KBM-7 (cell line): ENCODE measurements around the gene NFASC.

Source experiments
- DNase-seq: peaks from one replicate; pipeline ENCODE4 v3.0.0-alpha.2; 2015
- in situ Hi-C: fragments of 300-500 bp; cut with MboI; formaldehyde crosslinking; loops from 2 replicates; pipeline ENCODE4 v1.14.3; 2020; ENCODE audit warnings: low sequenced_read_pairs, low pct_unique_long_range_greater_than_20kb, mixed read lengths

The NFASC gene

DNA sequence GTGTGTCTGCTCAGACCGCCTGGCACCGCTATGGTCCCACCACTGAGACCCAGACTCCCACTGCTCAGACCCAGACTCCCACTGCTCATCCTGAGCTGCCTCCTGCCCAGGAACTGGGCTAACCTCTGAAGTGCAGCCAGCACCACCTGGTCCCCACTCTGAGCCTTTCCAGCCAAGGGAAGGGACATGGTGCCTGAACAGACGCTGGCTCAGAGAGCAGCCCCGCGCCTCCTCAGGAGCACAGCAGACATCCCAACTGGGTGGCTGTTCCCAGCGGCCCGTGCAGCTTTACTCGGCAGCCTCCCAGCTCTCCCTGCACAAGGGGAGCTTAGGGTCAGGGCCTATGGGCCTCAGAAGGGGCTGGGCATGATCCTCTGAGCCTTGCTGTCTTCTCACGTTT lies 144.6 kb downstream of the NFASC start:
- no peak for DNase-seq
- in situ Hi-C loops: no loop called here

DNA sequence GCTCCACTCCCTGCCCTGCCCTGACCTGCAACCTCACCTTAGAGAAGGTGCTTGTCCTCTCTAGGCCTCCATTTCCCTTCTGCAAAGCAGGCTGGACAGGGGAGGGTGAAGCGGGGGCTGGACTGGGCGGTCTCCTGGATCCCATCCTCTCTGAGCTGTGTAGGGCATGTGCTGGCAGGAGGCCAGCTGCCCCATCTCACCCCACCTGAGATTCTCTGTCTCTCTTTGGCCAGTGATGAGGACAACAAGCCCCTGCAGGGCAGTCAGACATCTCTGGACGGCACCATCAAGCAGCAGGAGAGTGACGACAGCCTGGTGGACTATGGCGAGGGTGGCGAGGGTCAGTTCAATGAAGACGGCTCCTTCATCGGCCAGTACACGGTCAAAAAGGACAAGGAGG lies 145.4 kb downstream of the NFASC start:
- in situ Hi-C loops: no loop called here

DNA sequence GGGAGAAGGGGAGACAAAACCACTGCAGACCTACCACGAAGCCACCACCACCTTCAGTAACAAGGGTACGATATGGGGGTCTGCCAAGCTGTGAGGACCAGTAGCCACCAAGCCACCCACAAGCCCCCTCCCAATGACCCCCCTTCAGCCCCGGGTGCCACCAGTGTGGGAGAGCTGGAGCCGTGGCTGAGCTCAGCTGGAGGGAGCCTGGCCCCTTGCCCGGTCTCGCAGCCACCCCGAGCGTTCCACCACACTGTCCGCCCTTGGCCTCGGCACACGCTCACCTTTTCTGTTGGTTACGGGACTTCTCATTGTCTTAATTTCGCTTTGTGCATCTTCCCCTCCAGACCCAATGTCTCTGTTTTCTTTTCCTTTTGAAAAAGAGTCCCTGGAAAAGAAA lies 145.9 kb downstream of the NFASC start:
- DNase-seq: no peak
- in situ Hi-C loops: no loop called here

More for the DNA sequence above, 145.4 kb downstream of the NFASC start:
- DNase-seq: no peak

DNA sequence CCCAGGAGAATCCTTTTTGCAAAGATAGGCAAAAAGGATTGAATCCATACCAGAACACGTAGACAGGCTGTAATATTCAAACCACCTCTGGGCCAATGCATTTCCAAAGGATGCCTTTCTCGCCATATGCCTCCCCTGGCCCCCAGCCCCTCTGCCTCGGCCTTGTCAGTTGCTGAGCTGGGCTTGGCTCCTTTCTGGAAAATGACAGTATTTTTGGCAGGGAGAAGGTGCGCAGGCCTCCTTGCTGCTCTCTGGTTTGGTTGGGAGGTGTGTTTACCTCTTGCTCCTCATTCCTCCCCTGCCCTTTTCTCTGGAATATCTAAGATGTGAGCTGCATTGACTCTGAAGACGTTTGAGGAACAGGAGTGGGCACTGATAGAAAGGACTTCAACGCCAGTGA lies 146.3 kb downstream of the NFASC start:
- no peak for DNase-seq
- in situ Hi-C loops: no loop called here

DNA sequence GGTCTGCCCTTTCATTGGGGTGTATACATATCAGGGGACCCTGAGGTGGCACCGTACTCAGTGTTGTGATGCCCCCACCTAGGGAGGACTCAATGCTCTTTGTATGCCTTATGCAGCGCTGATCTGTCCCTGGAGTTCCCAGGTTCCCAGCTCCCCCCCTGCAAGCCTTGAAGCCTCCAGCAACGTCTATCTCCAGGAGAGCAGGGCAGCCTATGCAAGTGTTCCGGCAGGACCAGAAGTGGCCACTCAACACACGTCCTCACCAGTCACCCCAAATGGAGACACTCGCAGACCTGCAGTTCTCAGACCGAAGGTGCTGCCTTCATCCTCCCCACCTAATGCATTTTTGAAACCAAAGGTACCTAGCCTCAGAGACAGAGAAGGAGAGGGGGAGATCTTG lies 147.1 kb downstream of the NFASC start:
- in situ Hi-C loops: no loop called here
- DNase-seq: no peak

DNA sequence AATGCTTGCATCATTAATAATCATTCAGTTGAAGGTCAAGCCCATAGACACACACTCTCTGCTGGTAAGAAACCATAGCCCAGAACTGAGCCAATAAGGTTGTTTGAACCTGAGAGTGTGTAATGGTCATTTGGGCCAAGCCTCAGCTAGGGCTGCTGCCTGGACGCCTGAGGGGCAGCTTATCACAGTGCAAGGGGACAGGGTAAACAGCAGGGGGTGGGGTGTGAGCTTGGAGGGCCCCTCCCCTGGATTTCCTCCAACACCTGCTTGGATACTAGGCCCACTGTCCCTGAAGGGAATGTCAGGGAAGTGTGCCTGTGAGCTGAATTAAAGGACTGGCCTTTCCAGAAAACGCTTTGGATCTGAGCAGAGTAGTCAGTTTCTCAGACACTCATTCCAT lies 147.7 kb downstream of the NFASC start:
- in situ Hi-C loops: no loop called here
- no peak for DNase-seq

DNA sequence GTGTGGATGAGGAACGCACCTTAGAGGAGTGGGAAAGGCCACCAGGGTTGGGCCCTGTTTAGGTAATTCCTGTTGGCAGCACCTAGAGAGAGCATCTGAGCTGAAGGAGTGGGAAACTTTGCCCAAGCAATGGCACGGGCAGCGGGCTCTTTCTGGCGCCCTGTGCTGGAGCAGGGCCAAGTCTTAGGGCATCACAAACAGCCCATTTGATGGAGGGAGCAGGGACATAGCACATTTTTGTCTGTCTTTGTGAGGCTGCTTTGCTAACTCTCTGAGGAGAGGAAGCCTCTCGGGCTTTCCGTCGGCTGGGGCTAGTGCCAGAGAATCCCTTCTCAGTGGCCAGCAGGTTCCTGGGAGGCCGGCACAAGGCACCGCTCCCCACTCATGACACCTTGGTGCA lies 149.8 kb downstream of the NFASC start:
- in situ Hi-C loops: no loop called here
- no peak for DNase-seq

DNA sequence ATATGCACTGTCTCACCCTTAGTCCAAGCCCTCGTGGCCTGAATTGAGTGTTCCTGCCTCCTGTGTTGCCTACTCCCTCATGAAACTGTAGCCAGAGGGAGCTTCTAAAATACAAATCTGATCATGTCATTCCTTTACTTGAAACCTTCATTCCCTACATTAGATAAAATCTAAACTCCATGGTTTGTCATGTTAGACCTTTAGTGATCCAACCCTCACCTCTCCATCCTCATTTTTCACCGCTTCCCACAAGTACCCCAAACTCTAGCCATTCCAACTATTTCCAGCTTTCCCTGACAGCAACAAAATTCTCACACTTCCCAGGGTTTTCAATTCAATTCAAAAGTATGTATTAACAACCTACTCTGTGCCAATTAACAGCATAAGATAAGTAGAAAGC lies 154.0 kb downstream of the NFASC start:
- in situ Hi-C loops: no loop called here
- no peak for DNase-seq

DNA sequence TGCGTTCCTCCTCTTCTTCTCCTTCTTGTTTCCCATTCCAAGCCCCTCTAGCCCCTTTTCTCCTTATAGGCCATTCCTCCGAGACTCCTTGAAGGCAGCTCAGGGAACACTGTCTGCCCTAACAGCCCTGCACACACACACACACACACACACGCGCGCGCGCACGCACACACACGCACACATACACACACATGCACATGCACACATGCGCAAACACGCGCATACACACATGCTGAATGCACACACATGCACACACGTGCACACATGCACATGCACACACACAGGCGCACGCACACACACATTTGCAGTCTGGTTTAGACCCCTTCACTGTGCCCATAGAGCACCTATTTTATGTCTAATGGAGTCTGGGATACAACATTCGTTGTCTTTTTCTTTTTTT lies 154.6 kb downstream of the NFASC start:
- DNase-seq: no peak
- in situ Hi-C loops: no loop called here

DNA sequence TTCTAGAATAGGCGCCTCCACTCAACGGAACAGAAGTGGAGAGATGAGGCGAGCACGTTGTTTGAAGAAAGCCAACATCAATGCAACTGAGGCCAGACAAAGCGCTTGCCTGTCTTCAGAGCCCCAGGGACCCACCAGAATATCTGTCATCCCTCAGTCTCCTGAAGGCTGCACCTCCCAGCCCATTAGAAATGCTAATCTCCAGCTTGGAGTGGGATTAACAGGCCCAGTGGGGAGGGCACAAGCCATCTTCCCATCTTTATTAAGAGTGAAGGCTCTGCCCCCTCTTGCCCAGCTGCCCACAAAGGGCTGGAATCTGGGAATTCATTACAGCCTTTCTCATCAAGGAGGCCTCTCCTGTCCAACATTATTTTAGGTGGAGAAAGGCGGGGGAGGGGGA lies 155.5 kb downstream of the NFASC start:
- DNase-seq: no peak
- in situ Hi-C loops: no loop called here

DNA sequence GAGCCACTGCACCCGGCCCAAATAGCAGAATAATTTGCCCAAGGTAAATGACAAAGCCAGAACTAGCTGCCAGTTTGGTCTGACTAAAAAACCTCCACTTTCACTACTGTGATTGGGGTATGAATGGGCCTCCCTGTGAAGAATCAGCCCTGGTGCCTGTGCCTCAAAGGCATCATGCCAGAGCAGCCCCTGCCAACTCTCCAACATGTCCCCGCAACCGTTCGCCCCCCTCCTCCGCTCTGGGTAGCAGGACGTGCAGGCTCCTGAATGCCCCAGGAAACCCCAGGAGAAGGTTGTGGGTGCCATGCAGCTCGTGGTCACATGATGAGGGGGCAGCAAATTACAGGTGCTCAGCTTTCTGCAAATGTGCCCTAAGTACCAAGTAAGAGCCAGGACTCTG lies 157.7 kb downstream of the NFASC start:
- in situ Hi-C loops: no loop called here
- no peak for DNase-seq

DNA sequence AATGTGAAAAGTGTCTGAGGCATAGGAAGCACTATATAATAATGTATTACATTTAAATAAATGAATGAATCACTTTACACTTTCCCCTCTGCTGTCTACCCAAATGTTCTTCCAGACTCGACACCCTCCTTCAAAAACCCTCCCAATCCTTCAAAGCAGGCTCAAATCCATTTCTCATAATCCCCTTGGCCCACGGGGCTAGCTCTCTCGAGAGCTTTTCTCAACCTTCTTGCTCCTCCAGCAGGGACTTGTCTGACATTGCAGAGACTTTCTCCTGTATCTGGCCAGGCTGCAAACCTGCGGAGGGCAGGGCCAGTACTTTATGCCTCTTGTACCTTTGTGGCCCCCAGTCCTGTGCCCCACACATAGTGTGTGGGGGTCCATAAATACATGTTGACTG lies 158.3 kb downstream of the NFASC start:
- in situ Hi-C loops: no loop called here
- no peak for DNase-seq

DNA sequence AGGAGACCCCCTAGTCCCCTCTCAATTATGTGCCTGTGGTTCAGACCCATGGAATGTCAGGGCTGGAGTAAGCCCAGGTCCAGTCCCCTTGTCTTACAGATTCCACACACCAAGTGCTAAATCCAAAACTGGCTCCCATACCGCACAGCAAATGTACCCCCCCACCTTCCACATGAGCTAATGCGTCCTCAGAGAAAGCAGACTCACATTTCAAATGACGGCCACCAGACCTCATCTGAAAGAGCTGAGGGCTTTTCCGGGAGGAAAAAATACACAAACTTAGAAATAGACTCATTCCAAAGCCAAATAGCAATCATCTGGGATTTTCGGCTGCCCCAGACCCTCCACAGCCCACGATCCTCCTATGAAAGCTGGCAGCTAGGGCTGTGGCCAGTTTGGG lies 159.6 kb downstream of the NFASC start:
- DNase-seq: no peak
- in situ Hi-C loops: no loop called here

DNA sequence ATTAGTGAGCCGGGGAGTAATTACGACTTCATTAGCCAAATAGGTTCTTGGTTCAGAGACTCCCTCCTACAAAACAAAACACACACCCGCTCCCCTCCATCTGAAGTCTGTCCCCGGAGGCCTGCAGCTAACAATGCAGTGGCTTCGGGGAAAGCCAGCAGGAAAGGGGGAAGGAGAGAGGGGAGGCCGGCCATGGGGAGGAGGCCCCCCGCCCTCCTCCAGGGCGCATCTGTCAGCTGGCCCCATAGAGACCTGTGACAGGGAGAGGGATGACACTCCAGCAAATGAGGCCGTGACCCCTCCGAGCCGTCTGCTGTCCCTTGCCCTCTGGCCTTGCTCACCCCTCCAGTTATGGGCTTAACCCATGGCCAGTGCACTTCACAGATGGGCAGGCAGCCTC lies 160.2 kb downstream of the NFASC start:
- DNase-seq: no peak
- in situ Hi-C loops: no loop called here

DNA sequence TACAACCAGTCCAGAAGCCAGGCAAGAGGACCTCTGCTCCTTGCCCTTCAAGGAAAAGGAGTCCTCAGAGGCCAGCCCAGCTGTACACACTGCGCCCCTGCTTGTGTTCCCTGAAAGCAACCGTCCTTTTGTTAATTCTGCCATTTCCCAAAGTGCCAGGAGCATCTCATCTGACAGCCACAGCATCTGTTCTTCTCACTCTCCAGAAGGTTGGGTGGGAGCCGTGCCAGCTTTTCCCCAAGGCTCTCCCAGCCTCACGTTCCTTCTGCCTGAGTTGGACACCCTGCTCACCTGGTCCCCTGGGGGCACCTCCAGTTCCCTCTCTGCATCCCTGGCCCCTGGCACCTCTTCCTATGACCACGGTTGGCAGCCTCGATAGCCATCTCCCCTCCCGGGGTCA lies 161.8 kb downstream of the NFASC start:
- DNase-seq: no peak
- in situ Hi-C loops: no loop called here

DNA sequence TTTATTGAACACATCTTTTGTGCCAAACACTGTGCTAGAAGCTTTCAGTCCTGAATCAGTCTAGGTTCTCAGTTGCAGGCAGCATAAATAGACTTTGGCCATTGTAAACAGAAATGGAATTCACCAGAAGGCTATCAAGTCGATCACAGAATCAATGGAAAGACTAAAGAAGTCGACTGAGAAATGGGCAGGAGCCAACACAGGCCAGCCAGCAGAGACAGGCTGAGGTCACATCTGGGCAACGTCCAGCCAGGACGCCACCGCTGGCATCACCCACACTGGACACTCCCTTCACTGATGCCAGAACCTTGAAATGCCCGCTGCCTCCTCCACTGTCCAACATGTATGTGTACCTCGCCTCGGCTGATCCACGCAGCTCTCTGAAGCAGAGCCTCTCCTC lies 166.9 kb downstream of the NFASC start:
- no peak for DNase-seq
- in situ Hi-C loops: no loop called here

DNA sequence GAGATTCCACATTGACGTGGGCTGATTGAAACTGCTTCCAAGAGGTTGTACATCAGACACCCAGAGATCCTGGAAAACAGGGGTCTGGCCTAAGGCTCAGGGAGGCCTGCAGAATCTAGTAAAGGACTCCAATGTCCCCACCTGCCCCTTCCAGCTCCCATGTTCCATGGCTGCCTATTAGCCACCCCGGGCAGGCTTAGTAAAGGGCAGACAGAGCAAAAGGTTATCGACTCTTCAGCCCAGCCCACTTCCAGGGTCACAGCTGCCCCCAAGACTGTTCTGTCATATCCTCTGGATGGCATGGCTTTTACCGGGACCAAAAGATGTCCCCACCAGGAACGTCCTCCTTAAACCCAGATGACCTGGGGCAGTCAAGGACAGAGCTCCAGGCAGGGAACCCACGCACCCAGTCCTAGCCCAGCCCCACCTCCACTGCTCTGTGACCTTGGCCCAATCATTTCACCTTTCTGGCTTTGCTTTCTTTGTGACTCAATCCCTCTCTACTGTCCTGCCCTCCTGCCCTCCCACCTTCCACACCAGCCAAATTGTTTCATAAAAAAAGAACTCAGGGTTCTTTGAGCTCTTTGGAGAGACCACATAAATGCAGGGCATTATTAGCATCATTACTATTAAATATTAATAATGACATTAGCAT lies 167.6 kb downstream of the NFASC start:
- DNase-seq: no peak
- in situ Hi-C loops: no loop called here

DNA sequence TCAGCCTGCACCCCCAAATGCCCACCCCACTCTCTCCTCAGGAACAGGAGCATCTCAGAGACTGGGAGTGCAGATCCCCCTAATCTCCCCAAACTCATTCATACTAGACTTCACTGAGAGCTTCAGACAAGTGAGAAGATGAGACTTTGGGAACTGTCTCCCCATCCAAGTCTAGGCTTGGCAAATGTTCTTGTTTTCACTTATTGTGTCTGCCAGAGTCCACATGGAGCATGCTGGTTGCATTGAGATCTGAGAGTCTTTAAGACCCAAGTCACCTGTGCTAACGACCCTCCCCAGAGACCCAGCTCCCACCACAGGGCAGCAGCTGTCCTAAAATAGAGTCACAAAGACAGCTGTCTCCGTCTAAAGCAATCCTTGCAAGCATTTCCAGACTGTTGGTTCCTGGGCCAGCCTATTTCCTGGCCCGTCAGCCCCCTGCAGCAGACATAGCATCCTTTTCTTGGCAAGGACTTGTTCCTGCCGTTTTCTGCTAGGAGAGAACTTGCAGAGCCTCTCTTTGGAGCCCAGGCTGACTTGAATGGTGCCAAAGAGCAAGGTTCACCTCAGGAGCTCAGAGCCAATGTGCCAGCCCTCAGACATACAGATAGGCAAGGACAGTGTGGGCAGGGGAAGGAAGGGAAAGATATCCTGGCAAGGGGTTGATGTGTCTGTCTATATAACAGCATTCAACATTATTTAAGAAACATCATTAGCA lies 170.5 kb downstream of the NFASC start:
- DNase-seq: no peak
- in situ Hi-C loops: no loop called here

DNA sequence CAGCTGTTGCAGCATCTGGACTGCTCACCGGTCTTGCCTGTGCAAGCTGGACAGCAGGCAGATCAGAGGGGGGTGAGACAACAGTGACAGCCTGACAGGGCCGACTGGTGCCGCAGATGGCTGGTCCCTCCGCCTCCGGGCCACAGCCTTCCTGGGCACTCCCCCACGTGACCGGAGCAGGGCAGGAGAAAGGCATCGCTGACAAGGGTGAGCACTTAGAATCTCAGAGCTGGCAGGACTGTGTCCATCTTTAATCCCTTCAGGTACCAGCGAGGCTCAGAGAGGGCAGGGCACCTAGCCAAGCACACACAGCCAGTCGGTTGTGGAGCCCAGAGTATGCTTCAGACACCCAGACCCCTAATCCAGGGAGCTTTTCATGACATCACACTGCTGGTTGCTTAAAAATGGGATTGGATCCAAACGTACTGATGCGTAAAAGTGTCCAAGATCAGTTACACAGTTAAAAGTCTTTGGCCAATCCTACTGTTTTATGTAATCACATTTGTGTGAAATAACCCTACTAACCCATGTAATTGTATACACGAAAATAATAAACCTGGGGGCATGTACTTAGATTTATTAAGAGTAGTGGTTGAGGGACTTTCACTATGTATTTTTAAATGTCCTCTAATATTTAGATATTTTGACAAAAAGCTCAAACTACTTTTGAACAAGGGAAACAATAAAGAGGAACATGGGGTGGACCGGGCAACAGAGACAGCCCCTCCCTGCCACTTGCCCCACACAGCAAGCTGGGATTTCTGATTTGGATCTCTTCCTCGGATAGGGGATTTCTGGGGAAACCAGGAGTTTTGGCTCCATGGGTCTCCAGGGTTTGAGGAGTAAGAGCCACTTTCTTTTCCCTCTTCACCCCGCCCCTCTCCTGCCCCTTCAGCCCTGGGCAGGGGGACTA lies 171.6 kb downstream of the NFASC start:
- in situ Hi-C loops: no loop called here
- no peak for DNase-seq
